DMS114 treated with DMSO at 0.1 percent for 48 hours (cell line): ENCODE measurements around the gene LTBP1.

Source experiments
- DNase-seq: peaks from one replicate; lab custom pipeline; 2025; ENCODE audit not compliant: unreplicated experiment; lab: John Stamatoyannopoulos, UW

The LTBP1 gene

GRCh38 chr2:33442528-33443079 lies 495.9 kb downstream of the LTBP1 start:
- no peak for DNase-seq

GRCh38 chr2:33443274-33443829 lies 496.6 kb downstream of the LTBP1 start:
- no peak for DNase-seq

GRCh38 chr2:33444967-33445366 lies 498.2 kb downstream of the LTBP1 start:
- no peak for DNase-seq

GRCh38 chr2:33448220-33448899 lies 501.6 kb downstream of the LTBP1 start:
- no peak for DNase-seq
